ENCODE results near the gene ZNF614.
"Not testable (repeated sequence)": the region's sequence is repeated elsewhere in the genome, so short reads cannot be mapped to it uniquely, and the experiment has no call there.

The ZNF614 gene

GRCh38 chr19:52024478-52024877 is 3.7 kb downstream of the ZNF614 start:
- peaks cover 21 to 65% of the 10 kb centered on the region in 2 donors for H3K36me3 ChIP-seq (replicated peaks in 1 of 2; ENCODE audit: control insufficient read depth in 2 of 2, insufficient read depth in 2 of 2, low read length in 2 of 2)
- not testable (repeated sequence) for H4K8ac ChIP-seq (ENCODE audit: low read depth, low read length); H3K4me2 ChIP-seq (ENCODE audit: insufficient read depth, low read length, poor library complexity, severe bottlenecking); H2BK5ac ChIP-seq (ENCODE audit: low read length); H3K9ac ChIP-seq (ENCODE audit: low read depth, low read length, poor library complexity); H3K27me3 ChIP-seq (ENCODE audit: control insufficient read depth in 3 of 3, insufficient read depth in 3 of 3, low read depth in 1 of 3, low read length in 3 of 3); H4K91ac ChIP-seq (ENCODE audit: low read depth, low read length, poor library complexity); H3K4me3 ChIP-seq (ENCODE audit: low read length in 2 of 2); H3K23ac ChIP-seq (ENCODE audit: low read depth, low read length, poor library complexity); H3K27ac ChIP-seq (replicated peaks; ENCODE audit: low read length); H2BK12ac ChIP-seq (ENCODE audit: low read length); H3K79me1 ChIP-seq (ENCODE audit: low read depth, low read length); H3K18ac ChIP-seq (ENCODE audit: low read length); H2AFZ ChIP-seq (ENCODE audit: low read length); H2BK15ac ChIP-seq (ENCODE audit: low read length); H3K14ac ChIP-seq (ENCODE audit: low read length); DNase-seq (ENCODE audit: low spot score); H2AK5ac ChIP-seq (ENCODE audit: low read depth, low read length); H2BK120ac ChIP-seq (ENCODE audit: low read depth, low read length); H3K4ac ChIP-seq (ENCODE audit: low read length); H3K4me1 ChIP-seq (ENCODE audit: control insufficient read depth in 2 of 2, insufficient read depth in 1 of 2, low read depth in 1 of 2, low read length in 2 of 2)
- WGBS, 2 donors (ENCODE audit: extremely low coverage in 2 of 2, insufficient read length in 2 of 2, insufficient replicate concordance in 1 of 2): no CpG with 5 or more reads among the region's 4 CpGs
- peaks cover 9 to 76% of the 10 kb centered on the region in 2 donors for H3K9me3 ChIP-seq (replicated peaks in 1 of 2; ENCODE audit: control insufficient read depth in 2 of 2, insufficient read depth in 1 of 2, low read depth in 1 of 2, low read length in 2 of 2)

DNA sequence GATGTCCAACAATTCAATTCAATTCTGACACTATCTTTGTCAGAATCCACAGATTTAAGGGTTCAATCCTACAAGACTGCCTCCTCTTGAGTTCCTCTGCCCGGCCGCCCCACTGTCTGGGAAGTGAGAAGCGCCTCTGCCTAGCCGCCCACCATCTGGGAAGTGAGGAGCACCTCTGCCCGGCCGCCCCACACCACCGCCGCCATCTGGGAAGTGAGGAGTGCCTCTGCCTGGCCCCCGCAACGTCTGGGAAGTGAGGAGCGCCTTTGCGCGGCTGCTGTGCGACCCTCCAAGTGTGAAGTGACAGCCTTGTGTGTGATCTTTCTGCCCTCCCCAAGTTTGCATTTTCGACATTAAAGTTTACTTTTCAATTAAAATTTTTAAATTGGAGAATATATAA is 6.0 kb downstream of the ZNF614 start:
- no peak overlapping the region for H4K8ac ChIP-seq (ENCODE audit: low read depth, low read length)
- no peak overlapping the region for H3K23ac ChIP-seq (ENCODE audit: low read depth, low read length, poor library complexity)
- no peak overlapping the region for H2BK12ac ChIP-seq (ENCODE audit: low read length)
- no peak overlapping the region for H3K14ac ChIP-seq (ENCODE audit: low read length)
- no peak overlapping the region for H2AFZ ChIP-seq (ENCODE audit: low read length)
- H3K27me3 ChIP-seq (ENCODE audit: control insufficient read depth in 3 of 3, insufficient read depth in 3 of 3, low read depth in 1 of 3, low read length in 3 of 3): no peaks in the 10 kb centered on the region
- H2BK15ac ChIP-seq (ENCODE audit: low read length): no peak overlapping the region
- WGBS, 2 donors (ENCODE audit: extremely low coverage in 2 of 2, insufficient read length in 2 of 2, insufficient replicate concordance in 1 of 2): no CpG with 5 or more reads among the region's 15 CpGs
- no peak overlapping the region for H3K4me2 ChIP-seq (ENCODE audit: insufficient read depth, low read length, poor library complexity, severe bottlenecking)
- H2BK120ac ChIP-seq (ENCODE audit: low read depth, low read length): no peak overlapping the region
- no peak overlapping the region for H2AK5ac ChIP-seq (ENCODE audit: low read depth, low read length)
- no peak overlapping the region for H3K4ac ChIP-seq (ENCODE audit: low read length)
- H3K27ac ChIP-seq (replicated peaks; ENCODE audit: low read length): no peak overlapping the region
- no peak overlapping the region for H3K9ac ChIP-seq (ENCODE audit: low read depth, low read length, poor library complexity)
- no peaks in the 10 kb centered on the region for H3K79me1 ChIP-seq (ENCODE audit: low read depth, low read length)
- peaks cover 27 to 88% of the 10 kb centered on the region in 2 donors for H3K36me3 ChIP-seq (replicated peaks in 1 of 2; ENCODE audit: control insufficient read depth in 2 of 2, insufficient read depth in 2 of 2, low read length in 2 of 2)
- peaks cover 12 to 93% of the 10 kb centered on the region in 2 donors for H3K9me3 ChIP-seq (replicated peaks in 1 of 2; ENCODE audit: control insufficient read depth in 2 of 2, insufficient read depth in 1 of 2, low read depth in 1 of 2, low read length in 2 of 2)
- H3K18ac ChIP-seq (ENCODE audit: low read length): no peak overlapping the region
- no peak overlapping the region for H2BK5ac ChIP-seq (ENCODE audit: low read length)
- H3K4me3 ChIP-seq (ENCODE audit: low read length in 2 of 2): no peak overlapping the region
- DNase-seq (ENCODE audit: low spot score): no peak
- no peak overlapping the region for H4K91ac ChIP-seq (ENCODE audit: low read depth, low read length, poor library complexity)
- no peaks in the 10 kb centered on the region for H3K4me1 ChIP-seq (ENCODE audit: control insufficient read depth in 2 of 2, insufficient read depth in 1 of 2, low read depth in 1 of 2, low read length in 2 of 2)

- Histone ChIP-seq H3K27me3 (ENCODE audit: control insufficient read depth in 3 of 3, insufficient read depth in 3 of 3, low read depth in 1 of 3, low read length in 3 of 3) (no peaks in the 10 kb centered on the region), H3K27ac (replicated peaks; ENCODE audit: low read length) (no peak overlapping the region), H2BK120ac (ENCODE audit: low read depth, low read length) (no peak overlapping the region), H3K79me1 (ENCODE audit: low read depth, low read length) (no peaks in the 10 kb centered on the region), H2BK15ac (ENCODE audit: low read length) (no peak overlapping the region), H3K36me3 (replicated peaks in 1 of 2; ENCODE audit: control insufficient read depth in 2 of 2, insufficient read depth in 2 of 2, low read length in 2 of 2) (peaks cover 39 to 97% of the 10 kb centered on the region in 2 donors), H3K4ac (ENCODE audit: low read length) (no peak overlapping the region), H4K91ac (ENCODE audit: low read depth, low read length, poor library complexity) (no peak overlapping the region), H3K18ac (ENCODE audit: low read length) (no peak overlapping the region), H3K4me3 (ENCODE audit: low read length in 2 of 2) (no peak overlapping the region), H3K9me3 (replicated peaks in 1 of 2; ENCODE audit: control insufficient read depth in 2 of 2, insufficient read depth in 1 of 2, low read depth in 1 of 2, low read length in 2 of 2) (peaks cover 13 to 93% of the 10 kb centered on the region in 2 donors), H3K4me1 (ENCODE audit: control insufficient read depth in 2 of 2, insufficient read depth in 1 of 2, low read depth in 1 of 2, low read length in 2 of 2) (no peaks in the 10 kb centered on the region), H4K8ac (ENCODE audit: low read depth, low read length) (no peak overlapping the region), H3K14ac (ENCODE audit: low read length) (no peak overlapping the region), H2BK12ac (ENCODE audit: low read length) (no peak overlapping the region), H3K4me2 (ENCODE audit: insufficient read depth, low read length, poor library complexity, severe bottlenecking) (no peak overlapping the region), H2AFZ (ENCODE audit: low read length) (no peak overlapping the region), H2AK5ac (ENCODE audit: low read depth, low read length) (no peak overlapping the region), H2BK5ac (ENCODE audit: low read length) (no peak overlapping the region), H3K23ac (ENCODE audit: low read depth, low read length, poor library complexity) (no peak overlapping the region), H3K9ac (ENCODE audit: low read depth, low read length, poor library complexity) (no peak overlapping the region)
- no CpG with 5 or more reads among the region's 4 CpGs for WGBS, 2 donors (ENCODE audit: extremely low coverage in 2 of 2, insufficient read length in 2 of 2, insufficient replicate concordance in 1 of 2)
- no peak for DNase-seq (ENCODE audit: low spot score)
Measured at GRCh38 chr19:52020506-52020905, 7.7 kb downstream of the ZNF614 start.

GRCh38 chr19:52010674-52011073 is 17.5 kb downstream of the ZNF614 start:
- WGBS, 2 donors (ENCODE audit: extremely low coverage in 2 of 2, insufficient read length in 2 of 2, insufficient replicate concordance in 1 of 2): no CpG with 5 or more reads among the region's 1 CpG
- no peak overlapping the region for H4K91ac ChIP-seq (ENCODE audit: low read depth, low read length, poor library complexity)
- no peak overlapping the region for H3K4me2 ChIP-seq (ENCODE audit: insufficient read depth, low read length, poor library complexity, severe bottlenecking)
- no peak overlapping the region for H2AFZ ChIP-seq (ENCODE audit: low read length)
- no peak overlapping the region for H3K9ac ChIP-seq (ENCODE audit: low read depth, low read length, poor library complexity)
- H4K8ac ChIP-seq (ENCODE audit: low read depth, low read length): no peak overlapping the region
- peaks cover 2 to 58% of the 10 kb centered on the region in 2 donors for H3K9me3 ChIP-seq (replicated peaks in 1 of 2; ENCODE audit: control insufficient read depth in 2 of 2, insufficient read depth in 1 of 2, low read depth in 1 of 2, low read length in 2 of 2)
- H2AK5ac ChIP-seq (ENCODE audit: low read depth, low read length): no peak overlapping the region
- H2BK120ac ChIP-seq (ENCODE audit: low read depth, low read length): no peak overlapping the region
- H2BK12ac ChIP-seq (ENCODE audit: low read length): no peak overlapping the region
- no peak overlapping the region for H2BK5ac ChIP-seq (ENCODE audit: low read length)
- no peak overlapping the region for H3K14ac ChIP-seq (ENCODE audit: low read length)
- H3K18ac ChIP-seq (ENCODE audit: low read length): no peak overlapping the region
- H3K4me1 ChIP-seq (ENCODE audit: control insufficient read depth in 2 of 2, insufficient read depth in 1 of 2, low read depth in 1 of 2, low read length in 2 of 2): no peaks in the 10 kb centered on the region
- no peak overlapping the region for H3K4ac ChIP-seq (ENCODE audit: low read length)
- H2BK15ac ChIP-seq (ENCODE audit: low read length): no peak overlapping the region
- no peak overlapping the region for H3K4me3 ChIP-seq (ENCODE audit: low read length in 2 of 2)
- peaks cover 9 to 38% of the 10 kb centered on the region in 2 donors for H3K36me3 ChIP-seq (replicated peaks in 1 of 2; ENCODE audit: control insufficient read depth in 2 of 2, insufficient read depth in 2 of 2, low read length in 2 of 2)
- no peak overlapping the region for H3K23ac ChIP-seq (ENCODE audit: low read depth, low read length, poor library complexity)
- H3K27ac ChIP-seq (replicated peaks; ENCODE audit: low read length): no peak overlapping the region
- H3K79me1 ChIP-seq (ENCODE audit: low read depth, low read length): no peaks in the 10 kb centered on the region
- no peak for DNase-seq (ENCODE audit: low spot score)
- H3K27me3 ChIP-seq (ENCODE audit: control insufficient read depth in 3 of 3, insufficient read depth in 3 of 3, low read depth in 1 of 3, low read length in 3 of 3): no peaks in the 10 kb centered on the region
